Body of pancreas (tissue), 4 donors: Measurements from ENCODE around the gene MPC1L. TPM values are rescaled to one million over a fixed set of nuclear protein-coding genes. Genes with fewer than 3 reads are reported as not detected.

Source experiments
- ATAC-seq: fragments of 150-250 bp; one replicate; pipeline ENCODE4 v1.9.1; 2016
- DNase-seq, 4 donors: peaks; one replicate each; pipeline ENCODE4 v3.0.0-alpha.2; 2019
- H3K27ac ChIP-seq, 4 donors: fragments of 200-600 bp; sonication (generic); 1 replicate in 3 of 4; 2 replicates in 1 of 4; pipeline versions ENCODE4 v1.5.1 to v1.6.1; 2016 to 2019; ENCODE audit warnings: mild to moderate bottlenecking in 1 of 4, mixed read lengths in 1 of 4, moderate library complexity in 1 of 4
- H3K27me3 ChIP-seq, 2 donors: fragments of 200-600 bp; sonication (generic); one replicate each; pipeline ENCODE4 v1.6.0; 2016; ENCODE audit warnings: mild to moderate bottlenecking in 1 of 2
- H3K36me3 ChIP-seq, 2 donors: fragments of 200-600 bp; sonication (generic); replicated peaks in 1 of 2; 2 replicates each; pipeline ENCODE4 v1.5.1; 2016; ENCODE audit warnings: low read depth in 2 of 2; ENCODE audit not compliant: insufficient read depth in 1 of 2
- H3K4me1 ChIP-seq: fragments of 200-600 bp; sonication (generic); one replicate; pipeline ENCODE4 v1.6.0; 2016
- H3K4me3 ChIP-seq, 2 donors: fragments of 200-600 bp; sonication (generic); 1 replicate in 1 of 2; 2 replicates in 1 of 2; pipeline ENCODE4 v1.5.1; 2016 to 2019
- H3K9me3 ChIP-seq, 3 donors: fragments of 200-600 bp; sonication (generic); 1 replicate in 2 of 3; 2 replicates in 1 of 3; pipeline ENCODE4 v1.5.1; 2016
- CTCF ChIP-seq, 7 experiments: fragments of 450-650 bp in 4 of 7; fragments of 200-600 bp in 3 of 7; sonication (generic) in 3 of 7; IDR thresholded peaks; one replicate each; pipeline ENCODE4 v1.5.1; 2016 to 2019; ENCODE audit warnings: antibody characterized with exemption in 7 of 7
- POLR2A ChIP-seq, 3 donors: fragments of 450-650 bp; IDR thresholded peaks; one replicate each; pipeline ENCODE4 v1.6.1; 2016; ENCODE audit warnings: antibody characterized with exemption in 3 of 3, mild to moderate bottlenecking in 2 of 3
- WGBS, 2 donors: methylation state at CpG; one replicate each; pipeline ENCODE4 v1.1.5; 2017; 5-methylcytosine and 5-hydroxymethylcytosine counted together
- intact Hi-C: fragments of 100-400 bp; cut with DNase I; formaldehyde crosslinking; loops from one replicate; pipeline ENCODE4 v1.15.1; 2023
- total RNA-seq, 2 donors: library from RNA; depleted of rRNA; stranded (reverse); fragments of >200 nt; gene quantifications; one replicate each; pipeline ENCODE4 v1.1.0, GENCODE V29; 2016

MPC1L gene
- total RNA-seq, 2 donors from 2014 or later, result not detected

DNA sequence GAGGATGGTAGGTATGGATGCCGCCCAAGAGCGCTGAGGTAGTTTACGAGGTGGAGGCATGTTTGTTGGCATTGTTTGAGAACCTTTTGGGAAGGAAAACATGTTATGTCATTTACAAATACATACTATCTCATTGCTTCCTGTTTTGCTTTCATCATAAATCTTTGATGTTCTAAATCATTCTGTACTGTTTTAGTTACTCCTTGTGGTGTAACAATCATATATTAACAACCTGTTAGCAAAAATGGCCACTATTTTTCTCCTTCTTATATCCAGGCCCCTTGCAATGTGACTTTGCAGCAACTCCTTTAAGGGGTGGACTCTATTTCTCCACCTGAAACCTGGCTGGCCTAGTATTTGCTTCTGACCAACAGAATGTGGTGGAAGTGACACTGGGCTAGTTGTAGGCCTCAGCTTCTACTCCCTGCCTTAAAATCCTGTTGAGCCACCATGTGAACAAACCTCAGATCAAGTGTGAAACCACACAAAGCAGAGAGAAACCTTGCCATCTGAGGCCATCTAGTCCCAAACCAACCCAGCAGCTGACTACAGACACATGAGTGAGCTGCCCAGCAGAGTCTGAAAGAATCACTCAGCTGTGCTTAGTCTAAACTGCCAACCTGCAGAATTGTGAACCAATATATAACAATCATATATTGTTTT is 40.0 kb downstream of the MPC1L start:
- Histone ChIP-seq H3K4me3 (no peak overlapping the region), H3K4me1 (no peaks in the 10 kb centered on the region), H3K27me3 (no peaks in the 10 kb centered on the region), H3K9me3 (no peaks in the 10 kb centered on the region), H3K36me3 (no peaks in the 10 kb centered on the region), H3K27ac (no peak overlapping the region)
- no peak for DNase-seq
- ATAC-seq, result no peak
- intact Hi-C loops, result no loop called here
- TF ChIP-seq POLR2A (IDR thresholded peaks at IDR 0.05), result no peak
- no peak for TF ChIP-seq CTCF (IDR thresholded peaks at IDR 0.05)
- 95 to 100% methylated on average over 3 of the region's 3 CpGs for WGBS, 2 donors

- Histone ChIP-seq H3K4me1 (no peaks in the 10 kb centered on the region), H3K9me3 (no peaks in the 10 kb centered on the region), H3K27me3 (no peaks in the 10 kb centered on the region), H3K4me3 (no peak overlapping the region), H3K27ac (no peak overlapping the region), H3K36me3 (no peaks in the 10 kb centered on the region)
- DNase-seq, result peak in 1 of 4 donors; percentile 12
- no peak for ATAC-seq
- TF ChIP-seq CTCF (IDR thresholded peaks at IDR 0.05), result peak in 1 of 7 experiments; percentile 6
- no peak for TF ChIP-seq POLR2A (IDR thresholded peaks at IDR 0.05)
- 67 to 68% methylated on average over 6 of the region's 6 CpGs for WGBS, 2 donors
- intact Hi-C loops, result no loop called here
Measured at GRCh38 chrX:40663880-40664630, 40.8 kb downstream of the MPC1L start.

DNA sequence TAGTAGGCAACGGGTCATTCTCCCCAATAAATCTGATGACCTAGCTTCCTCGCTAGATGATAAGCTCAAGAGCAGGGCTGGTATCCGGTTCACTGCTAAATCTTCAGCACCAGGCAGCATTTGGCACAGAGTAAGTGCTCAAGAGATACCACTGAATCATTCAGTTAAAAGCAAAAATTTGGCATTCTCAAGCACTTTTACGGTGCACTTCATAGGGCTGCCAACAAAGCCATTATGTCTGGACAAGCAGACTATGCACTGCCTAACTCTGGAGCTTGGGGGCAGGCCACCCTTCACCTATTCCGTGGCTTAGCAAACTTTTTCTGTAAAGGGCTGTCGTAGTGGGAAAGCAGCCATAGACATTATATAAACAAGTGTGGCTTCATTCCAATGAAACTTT is 47.9 kb downstream of the MPC1L start:
- Histone ChIP-seq H3K4me3 (no peak overlapping the region), H3K4me1 (no peaks in the 10 kb centered on the region), H3K36me3 (no peaks in the 10 kb centered on the region), H3K27me3 (no peaks in the 10 kb centered on the region), H3K9me3 (no peaks in the 10 kb centered on the region), H3K27ac (no peak overlapping the region)
- ATAC-seq (no peak), DNase-seq (no peak)
- intact Hi-C loops, result no loop called here
- 51 to 55% methylated on average over 6 of the region's 6 CpGs for WGBS, 2 donors
- TF ChIP-seq POLR2A (IDR thresholded peaks at IDR 0.05), result no peak

Other genes starting within 250 kb of the MPC1L start
- gene ATP6AP2, start 42.5 kb upstream of the MPC1L start, total RNA-seq, result 10 to 100 TPM; 36.8 to 56.7 TPM
- gene CXorf38, start 24.1 kb downstream of the MPC1L start, total RNA-seq, result 10 to 100 TPM; 10.6 to 10.9 TPM
- gene MED14, start 112.1 kb downstream of the MPC1L start, total RNA-seq, result 10 to 100 TPM; 21.4 to 27.0 TPM